Parathyroid adenoma (tissue), 2 donors: Measurements from ENCODE around the gene SORCS2.

Experiments used
- H2AFZ ChIP-seq: fragments of 300-600 bp; sonication (generic); one replicate; pipeline ENCODE4 v1.7.0; 2017; ENCODE audit warnings: antibody characterized with exemption, mild to moderate bottlenecking
- H3K27ac ChIP-seq: fragments of 300-600 bp; sonication (generic); one replicate; pipeline ENCODE4 v1.7.0; 2017
- H3K27me3 ChIP-seq: fragments of 300-600 bp; sonication (generic); one replicate; pipeline ENCODE4 v1.7.0; 2017; ENCODE audit warnings: low read length; ENCODE audit not compliant: control insufficient read depth, insufficient read depth
- H3K36me3 ChIP-seq: fragments of 300-600 bp; sonication (generic); one replicate; pipeline ENCODE4 v1.7.0; 2017; ENCODE audit warnings: low read length; ENCODE audit not compliant: control insufficient read depth, insufficient read depth
- H3K4me1 ChIP-seq: fragments of 300-600 bp; sonication (generic); one replicate; pipeline ENCODE4 v1.7.0; 2017; ENCODE audit warnings: control low read depth
- H3K4me2 ChIP-seq: fragments of 300-600 bp; sonication (generic); one replicate; pipeline ENCODE4 v1.7.0; 2017; ENCODE audit warnings: low read length
- H3K4me3 ChIP-seq: fragments of 300-600 bp; sonication (generic); one replicate; pipeline ENCODE4 v1.7.0; 2017; ENCODE audit warnings: low read depth, low read length
- H3K79me2 ChIP-seq: fragments of 300-600 bp; sonication (generic); one replicate; pipeline ENCODE4 v1.7.0; 2017; ENCODE audit warnings: control low read depth
- H3K9ac ChIP-seq: fragments of 300-600 bp; sonication (generic); one replicate; pipeline ENCODE4 v1.7.0; 2017; ENCODE audit warnings: mild to moderate bottlenecking
- H3K9me3 ChIP-seq: fragments of 300-600 bp; sonication (generic); one replicate; pipeline ENCODE4 v1.7.0; 2017; ENCODE audit warnings: low read length; ENCODE audit not compliant: control insufficient read depth
- CTCF ChIP-seq: fragments of 300-600 bp; sonication (generic); IDR thresholded peaks from one replicate; pipeline ENCODE4 v1.7.0; 2017; ENCODE audit warnings: antibody characterized with exemption, mild to moderate bottlenecking
- donor health status: primary hyperparathyroidism.

Gene SORCS2

GRCh38 chr4:7582313-7583097 lies 390.2 kb downstream of the SORCS2 start:
- no peaks in the 10 kb centered on the region for H3K79me2 ChIP-seq
- TF ChIP-seq CTCF, result no peak
- H3K9ac ChIP-seq, result no peak overlapping the region
- H3K27ac ChIP-seq, result no peak overlapping the region
- no peaks in the 10 kb centered on the region for H3K36me3 ChIP-seq
- H3K4me3 ChIP-seq, result no peak overlapping the region
- H3K27me3 ChIP-seq, result no peaks in the 10 kb centered on the region
- H3K9me3 ChIP-seq, result no peaks in the 10 kb centered on the region
- no peak overlapping the region for H3K4me2 ChIP-seq
- H3K4me1 ChIP-seq, result no peaks in the 10 kb centered on the region
- no peak overlapping the region for H2AFZ ChIP-seq

- Histone ChIP-seq H3K27ac (no peak overlapping the region), H3K79me2 (no peaks in the 10 kb centered on the region), H3K36me3 (no peaks in the 10 kb centered on the region), H3K9me3 (no peaks in the 10 kb centered on the region), H3K4me3 (no peak overlapping the region), H3K27me3 (no peaks in the 10 kb centered on the region), H3K4me1 (no peaks in the 10 kb centered on the region), H3K4me2 (no peak overlapping the region), H2AFZ (no peak overlapping the region), H3K9ac (no peak overlapping the region)
- no peak for TF ChIP-seq CTCF
These were observed 391.8 kb downstream of the SORCS2 start for GRCh38 chr4:7584098-7584497.

DNA sequence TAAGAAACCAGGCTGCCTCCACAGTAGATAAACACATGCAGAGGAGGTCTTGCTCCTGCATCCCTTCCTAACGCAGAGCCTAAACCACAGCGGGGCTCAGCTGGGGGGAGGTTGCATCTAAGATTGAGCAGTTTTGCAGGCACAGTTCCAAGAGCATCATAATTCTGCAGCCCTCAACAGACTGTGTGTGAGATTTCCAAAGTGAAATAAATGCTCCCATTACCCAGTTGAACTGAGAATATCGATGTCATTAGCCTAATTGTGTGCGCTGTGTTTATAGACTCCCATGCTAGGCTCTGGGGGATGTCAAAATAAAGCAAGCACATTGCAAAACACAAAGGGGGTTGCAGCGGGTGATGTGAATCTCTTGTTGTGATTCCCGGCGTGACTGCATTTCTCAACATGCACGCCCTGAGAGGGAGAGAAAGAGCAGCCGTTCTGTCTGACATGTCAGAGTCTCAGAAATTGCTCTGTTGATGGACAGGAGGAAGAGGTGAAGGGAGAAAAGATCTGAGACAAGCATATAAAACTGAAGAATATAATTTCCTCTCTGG lies 392.3 kb downstream of the SORCS2 start:
- no peaks in the 10 kb centered on the region for H3K4me1 ChIP-seq
- H3K27me3 ChIP-seq, result no peaks in the 10 kb centered on the region
- no peaks in the 10 kb centered on the region for H3K9me3 ChIP-seq
- H2AFZ ChIP-seq, result no peak overlapping the region
- H3K79me2 ChIP-seq, result no peaks in the 10 kb centered on the region
- H3K27ac ChIP-seq, result no peak overlapping the region
- H3K9ac ChIP-seq, result no peak overlapping the region
- H3K4me2 ChIP-seq, result no peak overlapping the region
- no peak overlapping the region for H3K4me3 ChIP-seq
- H3K36me3 ChIP-seq, result no peaks in the 10 kb centered on the region
- no peak for TF ChIP-seq CTCF

- Histone ChIP-seq H3K79me2 (no peaks in the 10 kb centered on the region), H3K27me3 (no peaks in the 10 kb centered on the region), H3K4me1 (no peaks in the 10 kb centered on the region), H3K36me3 (no peaks in the 10 kb centered on the region), H3K4me2 (no peak overlapping the region), H3K9ac (no peak overlapping the region), H3K9me3 (no peaks in the 10 kb centered on the region), H3K27ac (no peak overlapping the region), H2AFZ (no peak overlapping the region), H3K4me3 (no peak overlapping the region)
- no peak for TF ChIP-seq CTCF
These were observed 393.4 kb downstream of the SORCS2 start for GRCh38 chr4:7585768-7586167.
